SK-N-DZ (cell line): ENCODE results near the gene OR1J2.

Experiments used
- DNase-seq: peaks from one replicate; pipeline ENCODE4 v3.0.0-alpha.2; 2015; ENCODE audit warnings: low spot score

The OR1J2 gene

DNA sequence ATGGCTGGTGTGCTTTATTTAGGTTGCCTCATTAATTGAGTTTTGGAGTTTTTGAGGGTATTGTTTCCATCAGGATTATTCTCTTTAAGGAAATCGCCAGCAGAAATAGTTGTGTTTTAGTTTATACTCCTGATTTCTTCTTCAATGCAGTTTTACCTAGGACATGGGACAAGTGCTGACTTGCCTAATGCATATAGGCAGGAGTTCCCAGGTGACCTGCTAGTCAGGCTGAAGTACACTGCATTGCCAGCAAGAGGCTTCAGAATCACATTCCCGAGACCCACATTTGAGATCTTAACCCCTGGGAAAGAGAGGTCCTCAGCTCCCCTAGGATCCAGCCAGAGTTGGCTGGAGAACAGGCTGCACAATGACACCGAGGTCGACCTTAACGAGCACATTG lies 40.8 kb downstream of the OR1J2 start:
- DNase-seq, result no peak

DNA sequence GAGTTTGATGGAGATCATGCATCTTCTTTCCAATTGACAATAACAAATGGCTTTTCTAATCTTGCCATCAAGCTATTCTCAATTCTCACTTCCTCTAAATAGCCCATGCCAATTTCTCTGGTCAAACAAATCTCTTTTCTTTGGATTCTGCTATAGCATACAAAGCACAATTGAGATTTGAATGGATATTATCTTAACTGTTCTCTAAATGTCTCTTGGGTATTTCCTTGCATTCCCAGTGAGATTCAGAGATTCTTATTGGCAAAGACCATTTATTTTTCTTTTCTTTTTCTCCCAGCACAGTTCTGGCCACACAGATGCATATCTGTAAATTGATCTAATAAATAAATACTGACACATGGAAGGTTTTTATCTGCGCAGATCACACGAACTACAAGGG lies 42.2 kb downstream of the OR1J2 start, which contains the start of gene OR1N2:
Gene OR1N2 (plus strand): TSS at position 301 of the 400 bp plus-strand sequence. CDS start 100 bp downstream, outside the sequence.
- DNase-seq, result no peak
